ENCODE measurements around the gene UGT2B10. TPM values are rescaled to one million over a fixed set of nuclear protein-coding genes. Genes with fewer than 3 reads are reported as not detected.

The UGT2B10 gene
- polyA plus RNA-seq, 3 donors = not detected

GRCh38 chr4:68865188-68865638 is 49.4 kb downstream of the UGT2B10 start:
- H3K27ac ChIP-seq (ENCODE audit: low read depth, low read length) = no peak overlapping the region
- 25 to 74% (median 66%) methylated on average over 4 of the region's 4 CpGs for WGBS, 3 donors

GRCh38 chr4:68865760-68866159 is 50.0 kb downstream of the UGT2B10 start:
- WGBS, 3 donors = 48 to 59% (median 51%) methylated on average over 5 of the region's 5 CpGs

GRCh38 chr4:68869274-68869773 is 53.5 kb downstream of the UGT2B10 start:
- H3K27ac ChIP-seq (ENCODE audit: low read depth, low read length) = no peak overlapping the region
- 91% methylated on average over 8 of the region's 8 CpGs for WGBS, 3 donors

More at GRCh38 chr4:68865760-68866159, 50.0 kb downstream of the UGT2B10 start:
- no peak overlapping the region for H3K27ac ChIP-seq (ENCODE audit: low read depth, low read length)

GRCh38 chr4:68871809-68872642 is 56.2 kb downstream of the UGT2B10 start:
- WGBS, 3 donors = 24 to 68% (median 62%) methylated on average over 2 of the region's 2 CpGs
- no peak overlapping the region for H3K27ac ChIP-seq (ENCODE audit: low read depth, low read length)

- H3K27ac ChIP-seq (ENCODE audit: low read depth, low read length) = no peak overlapping the region
- 39 to 86% (median 85%) methylated on average over 3 of the region's 3 CpGs for WGBS, 3 donors
Observed at GRCh38 chr4:68872643-68873502, 57.1 kb downstream of the UGT2B10 start.

GRCh38 chr4:68874507-68874906 is 58.7 kb downstream of the UGT2B10 start:
- H3K27ac ChIP-seq (ENCODE audit: low read depth, low read length) = no peak overlapping the region

- WGBS, 3 donors = 47 to 92% (median 86%) methylated on average over 5 of the region's 5 CpGs
Observed at GRCh38 chr4:68877555-68877954, 61.8 kb downstream of the UGT2B10 start.

GRCh38 chr4:68878048-68878447 is 62.3 kb downstream of the UGT2B10 start:
- WGBS, 3 donors = 49 to 91% (median 79%) methylated on average over 2 of the region's 2 CpGs
- no peak overlapping the region for H3K27ac ChIP-seq (ENCODE audit: low read depth, low read length)

More at GRCh38 chr4:68877555-68877954, 61.8 kb downstream of the UGT2B10 start:
- no peak overlapping the region for H3K27ac ChIP-seq (ENCODE audit: low read depth, low read length)

Other genes starting within 250 kb of the UGT2B10 start
- gene UGT2B17, start 239.7 kb upstream of the UGT2B10 start, polyA plus RNA-seq = under 1 TPM in 1 of 3 donors, not detected in 2; 0.56 TPM
- gene UGT2B15, start 145.3 kb upstream of the UGT2B10 start, polyA plus RNA-seq = 10 to 100 TPM in 1 of 3 donors, 1 to 10 TPM in 2; 1.1 to 23.5 (median 2.1) TPM
- gene UGT2A3, start 135.8 kb downstream of the UGT2B10 start, polyA plus RNA-seq = 10 to 100 TPM in 1 of 3 donors, under 1 TPM in 2; 0.04 to 26.1 (median 0.22) TPM

All from adipose tissue (tissue), 3 donors.